Right hindlimb (tissue), 1 donor: ENCODE data around the gene NDUFA3.
"Not testable (repeated sequence)": the region's sequence is repeated elsewhere in the genome, so short reads cannot be mapped to it uniquely, and the experiment has no call there.

Experiments
- DNase-seq: peaks from one replicate; pipeline ENCODE4 v3.0.0-alpha.2; 2018

The NDUFA3 gene

GRCh38 chr19:54102421-54103169, at the start of gene NDUFA3:
Gene NDUFA3 (plus strand): TSS chr19:54102855. CDS start chr19:54102879, 24 bp downstream.
- DNase-seq = peak; percentile 98

GRCh38 chr19:54062643-54063042, 40.0 kb upstream of the NDUFA3 start:
- DNase-seq = no peak

- DNase-seq = no peak
Observed at GRCh38 chr19:54063350-54064116, 39.1 kb upstream of the NDUFA3 start, which contains the start of gene VSTM1. Gene VSTM1 (minus strand): TSS chr19:54063897. CDS start chr19:54063777, 120 bp downstream.

DNA sequence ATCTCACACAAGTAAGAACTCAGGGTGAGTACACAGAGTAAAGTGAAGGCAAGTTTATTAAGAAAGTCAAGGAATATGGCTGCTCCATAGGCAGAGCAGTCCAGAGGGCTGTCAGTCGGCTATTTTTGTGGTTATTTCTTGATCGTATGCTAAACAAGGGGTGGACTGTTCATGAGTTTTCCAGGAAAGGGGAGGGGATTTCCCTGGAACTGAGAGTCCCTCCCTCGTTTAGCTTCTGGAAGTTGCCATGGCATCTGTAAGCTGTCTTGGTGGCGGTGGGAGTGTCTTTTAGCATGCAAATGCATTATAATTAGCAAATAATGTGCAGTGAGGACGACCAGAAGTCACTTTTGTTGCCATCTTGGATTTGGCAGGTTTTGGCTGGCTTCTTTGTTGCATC, 33.2 kb upstream of the NDUFA3 start:
- no peak for DNase-seq

GRCh38 chr19:54073829-54074228, 28.8 kb upstream of the NDUFA3 start:
- no peak for DNase-seq

GRCh38 chr19:54074851-54075250, 27.8 kb upstream of the NDUFA3 start:
- DNase-seq = no peak

- no peak for DNase-seq
Observed at GRCh38 chr19:54077334-54077733, 25.3 kb upstream of the NDUFA3 start.

DNA sequence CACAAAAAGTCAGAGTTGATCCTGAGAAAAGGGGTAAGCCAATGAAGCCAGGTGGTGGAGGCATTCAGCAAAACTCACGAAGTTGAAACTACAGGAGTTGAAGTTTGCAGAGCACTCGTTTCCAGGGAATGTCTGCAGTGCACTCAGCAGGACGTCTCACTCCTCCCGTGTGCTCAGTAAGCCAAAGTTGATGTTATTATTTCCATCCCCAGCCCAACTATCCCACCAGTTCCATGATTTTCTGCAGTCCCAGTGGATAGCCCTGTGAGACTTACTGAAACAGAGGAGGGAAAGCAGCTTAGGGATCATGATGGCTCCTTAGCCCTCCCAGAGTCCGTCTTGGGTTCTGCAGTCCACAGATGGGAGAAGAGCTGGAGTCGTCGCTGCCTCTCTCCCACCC, 21.6 kb upstream of the NDUFA3 start, which contains the start of gene TARM1:
Gene TARM1 (minus strand): TSS at position 334 of the 400 bp plus-strand sequence. CDS start 25 bp downstream, at position 309.
- DNase-seq = no peak

GRCh38 chr19:54084410-54084809, 18.2 kb upstream of the NDUFA3 start:
- DNase-seq = no peak

DNA sequence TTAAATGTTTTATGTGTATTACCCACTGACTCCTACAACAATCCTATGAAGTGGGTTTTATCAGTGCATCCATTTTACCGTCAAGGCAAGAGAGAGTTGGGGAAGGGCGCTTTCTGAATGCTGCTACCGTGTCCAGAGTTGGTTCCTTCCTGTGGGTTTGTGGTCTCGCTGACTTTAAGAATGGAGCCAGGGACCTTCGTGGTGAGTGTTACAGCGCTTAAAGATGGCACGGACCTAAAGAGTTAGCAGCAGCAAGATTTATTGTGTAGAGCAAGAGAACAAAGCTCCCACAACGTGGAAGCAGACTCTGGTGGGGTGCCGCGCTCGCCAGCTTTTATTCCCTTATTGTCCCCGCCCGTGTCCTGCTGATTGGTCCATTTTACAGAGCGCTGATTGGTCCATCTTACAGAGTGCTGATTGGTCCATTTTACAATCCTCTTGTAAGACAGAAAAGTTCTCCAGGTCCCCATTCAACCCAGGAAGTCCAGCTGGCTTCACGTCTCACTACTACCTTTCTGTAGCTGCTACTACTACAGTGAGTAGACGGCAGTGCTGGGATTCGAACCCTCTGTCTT, 8.1 kb upstream of the NDUFA3 start:
- DNase-seq = no peak

DNA sequence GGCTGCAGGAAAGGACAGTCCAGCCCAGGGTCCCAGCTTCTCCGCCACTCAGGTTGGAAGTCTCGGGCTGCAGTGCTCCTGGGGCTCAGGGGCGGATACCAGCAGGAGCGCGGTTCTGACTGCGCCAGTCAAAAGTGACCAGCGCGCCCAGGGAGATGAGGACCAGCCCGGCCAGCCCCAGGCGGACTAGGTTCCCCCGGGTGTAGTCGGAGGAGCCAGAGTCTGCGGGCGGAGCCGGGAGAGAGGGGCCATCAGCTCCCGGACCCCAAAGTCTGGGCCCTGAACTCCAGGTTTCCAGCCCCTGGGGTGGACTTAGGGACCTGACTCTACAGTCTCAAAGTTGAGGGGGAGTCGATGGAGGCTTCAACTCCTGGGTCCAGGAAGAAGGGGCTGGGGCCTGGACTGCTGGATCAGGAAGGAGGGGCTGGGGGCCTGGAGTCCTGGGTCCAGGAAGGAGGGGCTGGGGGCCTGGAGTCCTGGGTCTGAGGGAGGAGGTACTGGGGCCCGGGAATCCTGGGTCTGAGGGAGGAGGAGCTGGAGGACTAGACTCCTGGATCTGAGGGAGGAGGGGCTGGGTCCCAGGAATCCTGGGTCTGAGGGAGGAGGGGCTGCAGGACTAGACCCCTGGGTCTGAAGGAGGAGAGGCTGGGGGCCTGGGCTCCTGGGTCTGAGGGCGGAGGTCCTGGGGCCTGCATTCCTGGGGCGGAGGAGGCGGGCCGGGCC, 7.4 kb upstream of the NDUFA3 start:
- no peak for DNase-seq

GRCh38 chr19:54095859-54096616, 6.6 kb upstream of the NDUFA3 start:
- DNase-seq = peak; percentile 62

DNA sequence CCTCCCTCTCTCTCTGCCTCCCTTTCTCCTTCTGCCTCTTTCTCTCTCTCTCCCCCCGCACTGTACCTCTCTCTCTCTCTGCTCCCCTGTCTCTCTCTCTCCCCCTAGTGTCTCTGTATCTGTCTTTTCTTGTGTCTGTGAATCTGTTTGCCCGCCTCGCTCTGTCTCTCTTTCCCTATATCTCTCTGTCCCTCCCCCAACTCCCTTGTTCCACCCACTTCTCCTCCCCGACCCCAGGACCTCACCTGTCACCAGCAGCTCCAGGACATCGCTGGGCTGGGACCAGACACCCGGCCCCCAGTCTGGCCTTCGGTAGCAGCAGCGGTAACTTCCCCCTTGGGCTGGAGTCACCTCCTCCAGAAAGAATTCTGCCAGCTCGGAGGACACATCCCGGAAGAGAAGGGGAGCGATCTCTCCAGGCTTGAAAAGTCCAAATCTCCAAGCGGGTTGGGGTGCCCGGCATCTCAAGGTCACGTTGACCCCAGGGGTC, 6.0 kb upstream of the NDUFA3 start:
- no peak for DNase-seq

DNA sequence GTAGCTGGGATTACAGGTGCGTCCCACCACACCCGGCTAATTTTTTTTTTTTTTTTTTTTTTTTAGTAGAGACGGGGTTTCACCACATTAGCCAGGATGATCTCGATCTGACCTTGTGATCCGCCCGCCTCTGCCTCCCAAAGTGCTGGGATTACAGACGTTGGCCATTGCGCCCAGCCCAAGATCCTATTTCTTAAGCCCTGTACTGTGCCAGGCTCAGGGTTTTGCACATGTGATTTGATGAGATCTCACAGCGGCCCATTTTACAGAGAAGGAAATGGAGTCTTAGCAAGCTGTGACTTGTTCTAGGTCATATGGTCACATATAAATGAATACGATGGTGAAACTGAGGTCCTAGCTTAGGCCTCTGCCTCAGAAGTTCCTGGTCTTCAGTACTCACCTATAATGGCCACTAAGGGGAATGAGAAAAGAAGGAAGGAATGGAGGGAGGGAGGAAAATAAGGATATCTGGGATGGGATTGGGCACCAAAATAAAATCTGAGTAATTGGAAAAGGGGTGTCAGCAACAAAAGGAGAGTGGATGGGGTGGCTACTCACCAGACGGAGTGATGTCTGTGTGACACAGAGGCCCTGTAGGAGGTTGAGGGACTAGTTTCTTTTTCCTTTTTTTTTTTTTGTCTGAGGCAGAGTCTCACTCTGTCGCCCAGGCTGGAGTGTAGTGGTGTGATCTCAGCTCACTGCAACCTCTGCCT, 3.3 kb upstream of the NDUFA3 start:
- no peak for DNase-seq

DNA sequence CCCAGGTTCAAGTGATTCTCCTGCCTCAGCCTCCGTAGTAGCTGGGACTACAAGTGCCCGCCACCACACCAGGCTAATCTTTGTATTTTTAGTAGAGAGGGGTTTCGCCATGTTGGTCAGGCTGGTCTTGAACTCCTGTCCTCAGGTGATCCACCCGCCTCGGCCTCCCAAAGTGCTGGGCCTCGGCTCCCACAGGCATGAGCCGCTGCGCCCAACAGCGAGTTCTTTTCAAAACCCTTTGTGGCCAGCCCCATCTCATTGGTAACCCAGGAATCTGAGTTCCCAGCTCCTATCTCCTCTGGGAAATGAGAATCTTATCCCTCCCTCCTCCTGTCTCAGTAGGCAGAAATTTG, 2.8 kb upstream of the NDUFA3 start:
- not testable (repeated sequence) for DNase-seq

DNA sequence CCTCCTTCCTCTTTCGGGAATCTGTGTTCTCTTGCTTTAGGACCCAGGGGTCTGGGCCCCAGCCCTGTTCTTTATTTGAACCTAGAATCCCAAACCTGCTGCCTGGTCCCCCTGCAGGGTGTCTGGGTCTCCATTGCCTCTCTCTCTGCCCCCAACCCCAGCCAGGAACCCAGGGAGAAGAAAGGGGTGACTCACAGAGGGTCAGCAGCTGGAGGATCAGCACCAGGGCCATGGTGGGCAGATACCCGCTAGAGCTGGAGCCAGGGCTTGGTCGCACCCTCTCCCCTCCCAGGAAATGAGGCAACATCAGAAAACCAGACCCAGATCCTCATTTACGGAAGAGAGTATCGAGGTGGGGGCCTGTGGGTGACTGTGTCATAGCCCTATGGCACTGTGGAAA, 2.1 kb upstream of the NDUFA3 start, which contains the start of gene OSCAR:
Gene OSCAR (minus strand): TSS at position 243 of the 400 bp plus-strand sequence. CDS start 11 bp downstream, at position 232.
- no peak for DNase-seq

DNA sequence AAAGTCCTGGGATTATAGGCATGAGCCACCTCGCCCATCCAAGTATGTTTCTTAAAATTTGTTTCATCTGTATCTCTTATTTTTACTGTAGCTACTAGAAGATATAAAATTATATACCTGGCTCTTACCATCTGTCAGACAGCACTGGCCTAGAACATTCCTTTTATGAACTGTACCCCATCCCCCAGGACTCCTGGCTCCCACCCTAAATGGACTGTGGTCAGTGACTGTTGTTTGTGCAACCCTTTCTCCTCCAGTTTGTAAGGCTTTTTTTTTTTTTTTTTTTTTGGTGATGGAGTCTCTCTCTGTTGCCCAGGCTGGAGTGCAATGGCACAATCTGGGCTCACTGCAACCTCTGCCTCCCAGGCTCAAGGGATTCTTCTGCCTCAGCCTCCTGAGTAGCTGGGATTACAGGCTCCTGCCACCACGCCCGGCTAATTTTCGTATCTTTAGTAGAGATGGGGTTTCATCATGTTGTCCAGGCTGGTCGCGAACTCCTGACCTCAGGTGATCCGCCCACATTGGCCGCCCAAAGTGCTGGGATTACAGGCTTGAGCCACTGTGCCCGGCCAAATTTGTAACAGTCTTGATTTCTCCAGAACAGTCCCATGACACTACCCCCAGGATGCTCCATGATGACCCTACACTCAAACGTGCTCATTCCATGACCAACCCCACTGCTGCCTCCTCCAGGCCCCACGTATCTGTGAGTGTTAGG, 2.5 kb downstream of the NDUFA3 start:
- DNase-seq = peak; percentile 9

- DNase-seq = peak; percentile 19
Observed at GRCh38 chr19:54105796-54106195, 3.1 kb downstream of the NDUFA3 start.

DNA sequence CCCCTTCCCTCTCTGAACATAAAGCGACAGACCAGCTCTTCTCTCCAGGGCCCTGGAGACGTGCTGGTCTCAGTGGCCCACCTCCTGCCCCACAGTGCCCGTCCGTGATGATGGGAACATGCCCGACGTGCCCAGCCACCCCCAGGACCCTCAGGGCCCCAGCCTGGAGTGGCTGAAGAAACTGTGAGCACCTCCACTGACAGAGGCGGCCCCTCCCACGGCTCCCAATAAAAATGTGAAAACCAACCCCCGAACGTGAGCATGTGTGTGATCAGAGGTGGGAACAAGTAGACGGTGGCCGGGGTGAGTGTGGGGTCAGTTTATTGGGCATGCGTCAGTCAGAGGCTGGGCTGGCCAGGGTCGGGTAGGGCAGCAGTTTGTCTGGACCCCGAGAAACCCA, 4.1 kb downstream of the NDUFA3 start:
- DNase-seq = peak; percentile 13

GRCh38 chr19:54107876-54108490, 5.3 kb downstream of the NDUFA3 start:
- peak; percentile 14 for DNase-seq
